Endothelial cell of umbilical vein (primary cell): ENCODE measurements around the gene SEMA4C. TPM values are rescaled to one million over a fixed set of nuclear protein-coding genes. Genes with fewer than 3 reads are reported as not detected.

Experiments
- BruUV-seq: library from RNA; stranded (reverse); fragments of 400-500 nt; replicated peaks from 2 replicates; lab custom pipeline; 2021; lab: Mats Ljungman, UMichigan
- CTCF ChIA-PET: fragments of 300-600, 350-600 bp; sonication (Branson Sonifier 250); formaldehyde crosslinking; loops from one replicate; lab custom pipeline; 2021; ENCODE audit warnings: antibody characterized with exemption, inconsistent platforms; lab: Charles Lee
- POLR2A ChIA-PET: fragments of 300-600, 350-600 bp; sonication (Branson Sonifier 250); formaldehyde crosslinking; loops from one replicate; lab custom pipeline; 2021; ENCODE audit warnings: antibody characterized with exemption, inconsistent platforms; lab: Charles Lee
- DNase-seq: peaks from one replicate; pipeline ENCODE4 v3.0.0-alpha.2; 2011; ENCODE audit warnings: low read depth, low spot score
- FAIRE-seq: peaks from 2 replicates; lab custom pipeline; 2011; peaks lifted over from hg19 to GRCh38; lab: Jason Lieb, UNC
- H2AFZ ChIP-seq: 2 replicates; pipeline ENCODE4 v1.6.0; 2012; ENCODE audit warnings: low read depth, low read length, control low read depth, inconsistent platforms
- H3K27ac ChIP-seq: 2 replicates; pipeline ENCODE4 v1.5.1; 2011; ENCODE audit warnings: low read depth, mild to moderate bottlenecking, control low read depth, low read length, moderate library complexity; ENCODE audit not compliant: insufficient read depth
- H3K27me3 ChIP-seq, 2 experiments: 2 replicates each; pipeline versions ENCODE4 v1.6.0 to v1.6.1; 2011; ENCODE audit warnings: low read length in 2 of 2, mixed read lengths in 1 of 2; ENCODE audit not compliant: control insufficient read depth in 2 of 2, insufficient read depth in 2 of 2
- H3K36me3 ChIP-seq, 2 experiments: 2 replicates in 1 of 2; 3 replicates in 1 of 2; pipeline ENCODE4 v1.5.1; 2011; ENCODE audit warnings: low read length in 2 of 2, mild to moderate bottlenecking in 1 of 2, moderate library complexity in 1 of 2; ENCODE audit not compliant: control insufficient read depth in 2 of 2, insufficient read depth in 2 of 2; ENCODE audit errors: extremely low read depth in 1 of 2
- H3K4me1 ChIP-seq: 3 replicates; pipeline ENCODE4 v1.5.1; 2011; ENCODE audit warnings: mild to moderate bottlenecking, low read length; ENCODE audit not compliant: control insufficient read depth, insufficient read depth; ENCODE audit errors: extremely low read depth
- H3K4me2 ChIP-seq: 2 replicates; pipeline ENCODE4 v1.6.1; 2011; ENCODE audit warnings: low read length, control low read depth, mixed read lengths; ENCODE audit not compliant: insufficient read depth
- H3K4me3 ChIP-seq, 3 experiments: fragments of 200-600 bp in 1 of 3; sonication (generic), shearing (Covaris generic) in 1 of 3; replicated peaks in 1 of 3; 2 replicates each; pipeline ENCODE4 v1.5.1; 2011 to 2016; ENCODE audit warnings: control low read depth in 3 of 3, low read length in 3 of 3, mild to moderate bottlenecking in 2 of 3, inconsistent platforms in 1 of 3, low read depth in 1 of 3, moderate library complexity in 1 of 3; ENCODE audit not compliant: insufficient read depth in 1 of 3
- H3K79me2 ChIP-seq: 2 replicates; pipeline ENCODE4 v1.6.0; 2012; ENCODE audit warnings: low read length, inconsistent platforms; ENCODE audit not compliant: control insufficient read depth, insufficient read depth
- H3K9ac ChIP-seq: replicated peaks from 2 replicates; pipeline ENCODE3; 2011; ENCODE audit warnings: low read length, control low read depth; ENCODE audit not compliant: insufficient read depth; ENCODE audit errors: extremely low read depth
- H3K9me1 ChIP-seq: replicated peaks from 3 replicates; pipeline ENCODE4 v1.6.0; 2011; ENCODE audit warnings: mild to moderate bottlenecking, low read length; ENCODE audit not compliant: control insufficient read depth, insufficient read depth; ENCODE audit errors: extremely low read depth
- H3K9me3 ChIP-seq: replicated peaks from 2 replicates; pipeline ENCODE4 v1.5.1; 2012; ENCODE audit warnings: low read length, inconsistent platforms; ENCODE audit not compliant: control insufficient read depth, insufficient read depth
- H4K20me1 ChIP-seq: replicated peaks from 2 replicates; pipeline ENCODE3; 2011; ENCODE audit warnings: mild to moderate bottlenecking, low read length; ENCODE audit not compliant: control insufficient read depth, insufficient read depth; ENCODE audit errors: extremely low read depth
- EZH2 ChIP-seq: IDR thresholded peaks from 2 replicates; pipeline ENCODE4 v1.6.1; 2012; ENCODE audit warnings: borderline replicate concordance, low read depth, mild to moderate bottlenecking, moderate library complexity, low read length, inconsistent platforms; ENCODE audit not compliant: severe bottlenecking
- GATA2 ChIP-seq: IDR thresholded peaks from 2 replicates; pipeline ENCODE4 v1.7.0; 2011; ENCODE audit warnings: low read depth, mild to moderate bottlenecking, moderate library complexity, mixed read lengths, low read length; ENCODE audit not compliant: insufficient read length, insufficient read depth
- JUN ChIP-seq: IDR thresholded peaks from 2 replicates; pipeline ENCODE4 v1.6.1; 2011; ENCODE audit warnings: borderline replicate concordance, low read depth; ENCODE audit not compliant: insufficient read length, insufficient read depth
- MYC ChIP-seq: IDR thresholded peaks from one replicate; pipeline ENCODE4 v1.6.1; 2011; ENCODE audit warnings: mild to moderate bottlenecking, low read depth, low read length
- POLR2A ChIP-seq: IDR thresholded peaks from 2 replicates; pipeline ENCODE4 v1.6.1; 2012; ENCODE audit warnings: low read depth, mild to moderate bottlenecking, control low read depth, low read length
- POLR2AphosphoS5 ChIP-seq: IDR thresholded peaks from 2 replicates; pipeline ENCODE4 v1.6.1; 2012; ENCODE audit warnings: low read depth, mild to moderate bottlenecking, control low read depth, low read length, moderate library complexity; ENCODE audit not compliant: insufficient read depth
- dilution Hi-C: fragments of 300-500 bp; cut with MboI; formaldehyde crosslinking; loops from one replicate; pipeline ENCODE4 v1.15.0; 2019; ENCODE audit warnings: low sequenced_read_pairs; ENCODE audit not compliant: extremely low pct_ligation_motif_present
- intact Hi-C: fragments of 100-400 bp; cut with micrococcal nuclease; formaldehyde crosslinking; loops from one replicate; pipeline ENCODE4 v1.10.0; 2022
- polyA plus RNA-seq, 4 experiments: library from polyadenylated mRNA; depleted of rRNA in 3 of 4; stranded (reverse) in 3 of 4; unstranded in 1 of 4; fragments of >200 nt; gene quantifications; 2 replicates each; pipeline versions ENCODE4 v1.2.1 to v1.2.3, GENCODE V29; 2011 to 2012; ENCODE audit warnings: missing spikeins in 1 of 4
- total RNA-seq: library from RNA; stranded (reverse); gene quantifications from 2 replicates; pipeline ENCODE4 v1.2.3, GENCODE V29; 2021

Gene SEMA4C
- total and polyA plus RNA-seq, 2 donors (not counting 3 experiments of a cell fraction or from before 2014, with no cell fraction given), result 16.4 to 17.3 TPM

GRCh38 chr2:96878796-96879544, 9.1 kb upstream of the SEMA4C start:
- BruUV-seq, result no TSS peak
- Histone ChIP-seq H3K9me1 (no peaks in the 10 kb centered on the region), H3K4me2 (no peak overlapping the region), H3K27ac (no peak overlapping the region), H3K36me3 (no peaks in the 10 kb centered on the region), H3K9me3 (no peaks in the 10 kb centered on the region), H3K4me1 (no peaks in the 10 kb centered on the region), H4K20me1 (no peaks in the 10 kb centered on the region), H3K9ac (no peak overlapping the region), H3K27me3 (peaks cover 0 to 2% of the 10 kb centered on the region in 2 experiments), H3K79me2 (no peaks in the 10 kb centered on the region), H3K4me3 (no peak overlapping the region), H2AFZ (no peak overlapping the region)
- ChIA-PET POLR2A (no interaction called here), CTCF (no interaction called here)
- FAIRE-seq, result no peak
- dilution Hi-C loops, result no loop called here
- intact Hi-C loops, result no loop called here
- no peak for TF ChIP-seq POLR2A
- TF ChIP-seq POLR2AphosphoS5, result no peak
- DNase-seq, result no peak

- H3K79me2 ChIP-seq, result no peaks in the 10 kb centered on the region
- CTCF ChIA-PET, result no interaction called here
- FAIRE-seq, result no peak
- POLR2A ChIA-PET, result no interaction called here
- H3K4me2 ChIP-seq, result no peak overlapping the region
- intact Hi-C loops, result no loop called here
- DNase-seq, result no peak
- H3K4me3 ChIP-seq, result no peak overlapping the region
- dilution Hi-C loops, result no loop called here
- no peak overlapping the region for H3K27ac ChIP-seq
- TF ChIP-seq POLR2A (no peak), EZH2 (no peak), JUN (no peak), MYC (no peak), GATA2 (no peak), POLR2AphosphoS5 (no peak)
- H3K9ac ChIP-seq, result no peak overlapping the region
- BruUV-seq, result no TSS peak
- H3K9me3 ChIP-seq, result no peaks in the 10 kb centered on the region
- no peaks in the 10 kb centered on the region for H4K20me1 ChIP-seq
- no peak overlapping the region for H2AFZ ChIP-seq
- no peaks in the 10 kb centered on the region for H3K9me1 ChIP-seq
- H3K4me1 ChIP-seq, result no peaks in the 10 kb centered on the region
- H3K27me3 ChIP-seq, result peaks cover 0 to 2% of the 10 kb centered on the region in 2 experiments
- no peaks in the 10 kb centered on the region for H3K36me3 ChIP-seq
These were observed 8.3 kb upstream of the SEMA4C start for GRCh38 chr2:96878171-96878570.
